ENCODE results near the gene SAP130. TPM values are rescaled to one million over a fixed set of nuclear protein-coding genes. Genes with fewer than 3 reads are reported as not detected.

SAP130 gene
- total RNA-seq, 2 donors from 2014 or later, result 21.9 to 55.4 TPM

- peaks cover 0 to 7% of the 10 kb centered on the region in 2 donors for H3K36me3 ChIP-seq
- 87% methylated on average over 6 of the region's 6 CpGs for WGBS
- no peak overlapping the region for H3K4me3 ChIP-seq
Measured at GRCh38 chr2:127942002-127942401, 85.9 kb downstream of the SAP130 start.

GRCh38 chr2:127941461-127941860 is 86.4 kb downstream of the SAP130 start:
- Histone ChIP-seq H3K4me3 (no peak overlapping the region), H3K27me3 (replicated peaks; ENCODE audit: insufficient read depth) (no peaks in the 10 kb centered on the region), H3K9me3 (no peaks in the 10 kb centered on the region), H3K4me1 (replicated peaks) (no peaks in the 10 kb centered on the region), H3K27ac (no peak overlapping the region), H3K36me3 (peaks cover 0 to 7% of the 10 kb centered on the region in 2 donors)
- no peak for TF ChIP-seq POLR2A (IDR thresholded peaks at IDR 0.05)
- TF ChIP-seq POLR2AphosphoS5 (IDR thresholded peaks at IDR 0.05), result no peak
- no peak for TF ChIP-seq CTCF (IDR thresholded peaks at IDR 0.05)
- WGBS, result 94% methylated on average over 9 of the region's 9 CpGs
- intact Hi-C loops (cut with DNase I), result no loop called here
- DNase-seq (ENCODE audit: low spot score), result no peak

More at GRCh38 chr2:127942002-127942401, 85.9 kb downstream of the SAP130 start:
- Histone ChIP-seq H3K27me3 (replicated peaks; ENCODE audit: insufficient read depth) (no peaks in the 10 kb centered on the region), H3K4me1 (replicated peaks) (no peaks in the 10 kb centered on the region), H3K27ac (no peak overlapping the region), H3K9me3 (no peaks in the 10 kb centered on the region)
- DNase-seq (ENCODE audit: low spot score), result no peak
- TF ChIP-seq CTCF (IDR thresholded peaks at IDR 0.05) (no peak), POLR2AphosphoS5 (IDR thresholded peaks at IDR 0.05) (no peak), POLR2A (IDR thresholded peaks at IDR 0.05) (no peak)
- intact Hi-C loops (cut with DNase I), result no loop called here

GRCh38 chr2:127940641-127941040 is 87.2 kb downstream of the SAP130 start:
- Histone ChIP-seq H3K9me3 (no peaks in the 10 kb centered on the region), H3K27ac (no peak overlapping the region), H3K4me1 (replicated peaks) (no peaks in the 10 kb centered on the region), H3K36me3 (peaks cover 0 to 2% of the 10 kb centered on the region in 2 donors), H3K27me3 (replicated peaks; ENCODE audit: insufficient read depth) (no peaks in the 10 kb centered on the region), H3K4me3 (no peak overlapping the region)
- 84% methylated on average over 12 of the region's 12 CpGs for WGBS
- DNase-seq (ENCODE audit: low spot score), result no peak
- intact Hi-C loops (cut with DNase I), result no loop called here
- no peak for TF ChIP-seq POLR2A (IDR thresholded peaks at IDR 0.05)
- no peak for TF ChIP-seq POLR2AphosphoS5 (IDR thresholded peaks at IDR 0.05)
- TF ChIP-seq CTCF (IDR thresholded peaks at IDR 0.05), result no peak

GRCh38 chr2:127935337-127935736 is 92.5 kb downstream of the SAP130 start:
- DNase-seq (ENCODE audit: low spot score), result no peak
- H3K27ac ChIP-seq, result no peak overlapping the region
- H3K36me3 ChIP-seq, result no peaks in the 10 kb centered on the region
- 94% methylated on average over 6 of the region's 6 CpGs for WGBS
- H3K27me3 ChIP-seq (replicated peaks; ENCODE audit: insufficient read depth), result no peaks in the 10 kb centered on the region
- intact Hi-C loops (cut with DNase I), result no loop called here
- no peaks in the 10 kb centered on the region for H3K9me3 ChIP-seq
- TF ChIP-seq POLR2AphosphoS5 (IDR thresholded peaks at IDR 0.05) (no peak), CTCF (IDR thresholded peaks at IDR 0.05) (no peak), POLR2A (IDR thresholded peaks at IDR 0.05) (no peak)
- no peaks in the 10 kb centered on the region for H3K4me1 ChIP-seq (replicated peaks)
- no peak overlapping the region for H3K4me3 ChIP-seq

GRCh38 chr2:127932199-127932876 is 95.5 kb downstream of the SAP130 start:
- 27% methylated on average over 7 of the region's 7 CpGs for WGBS
- Histone ChIP-seq H3K4me1 (replicated peaks) (no peaks in the 10 kb centered on the region), H3K4me3 (no peak overlapping the region), H3K9me3 (no peaks in the 10 kb centered on the region), H3K36me3 (no peaks in the 10 kb centered on the region), H3K27me3 (replicated peaks; ENCODE audit: insufficient read depth) (no peaks in the 10 kb centered on the region), H3K27ac (no peak overlapping the region)
- DNase-seq (ENCODE audit: low spot score), result no peak
- intact Hi-C loops (cut with DNase I), result no loop called here
- no peak for TF ChIP-seq POLR2AphosphoS5 (IDR thresholded peaks at IDR 0.05)
- no peak for TF ChIP-seq CTCF (IDR thresholded peaks at IDR 0.05)
- no peak for TF ChIP-seq POLR2A (IDR thresholded peaks at IDR 0.05)

Data from prostate gland (tissue), 2 donors.